Measurements from ENCODE around the gene NOS1AP. TPM values are rescaled to one million over a fixed set of nuclear protein-coding genes. Genes with fewer than 3 reads are reported as not detected.

NOS1AP gene
- total RNA-seq, 1 experiment from 2014 or later = 5.3 TPM

GRCh38 chr1:162219461-162219860 lies 150.0 kb downstream of the NOS1AP start:
- POLR2A ChIA-PET = no interaction called here
- no peak overlapping the region for H2AFZ ChIP-seq (ENCODE audit: low read depth, low read length, poor library complexity, severe bottlenecking)
- DNase-seq (ENCODE audit: low read depth, low spot score) (no peak), ATAC-seq (no peak)
- RAD21 ChIA-PET (ENCODE audit: low non-redundant PET in 1 of 2, low total read pairs in 2 of 2, uncharacterized antibody in 2 of 2, unreplicated experiment in 2 of 2) = no interaction called here
- no peak overlapping the region for H3K4me3 ChIP-seq (replicated peaks in 1 of 2; ENCODE audit: low read depth in 1 of 2, low read length in 2 of 2)
- no peak overlapping the region for H3K27ac ChIP-seq (ENCODE audit: low read depth, low read length)
- no peaks in the 10 kb centered on the region for H3K9me2 ChIP-seq (ENCODE audit: insufficient read depth)
- H3K9ac ChIP-seq (ENCODE audit: low read length) = no peak overlapping the region
- H3K27me3 ChIP-seq (ENCODE audit: insufficient read depth, low read length) = no peaks in the 10 kb centered on the region
- no peaks in the 10 kb centered on the region for H3K79me2 ChIP-seq (ENCODE audit: insufficient read depth, low read length)
- no peak overlapping the region for H3K4me2 ChIP-seq (ENCODE audit: low read length)
- CTCF ChIA-PET = no interaction called here
- intact Hi-C loops (cut with micrococcal nuclease) = no loop called here
- BruUV-seq (replicated peaks) = no TSS peak
- H3K4me1 ChIP-seq (ENCODE audit: control insufficient read depth in 1 of 2, insufficient read depth in 2 of 2, low read length in 2 of 2) = peaks cover 0 to 36% of the 10 kb centered on the region in 2 experiments; a peak in 2 of 4 replicates
- H3K9me3 ChIP-seq (ENCODE audit: control insufficient read depth in 1 of 2, insufficient read depth in 1 of 2, low read depth in 1 of 2, low read length in 2 of 2) = no peaks in the 10 kb centered on the region
- H3K36me3 ChIP-seq (ENCODE audit: control insufficient read depth in 1 of 2, insufficient read depth in 2 of 2, low read length in 2 of 2) = no peaks in the 10 kb centered on the region
- H4K20me1 ChIP-seq (ENCODE audit: insufficient read depth) = no peaks in the 10 kb centered on the region
- TF ChIP-seq POLR2A (IDR thresholded peaks at IDR 0.05; ENCODE audit: borderline replicate concordance, extremely low read depth, insufficient read depth, insufficient read length) (no peak), SP1 (IDR thresholded peaks at IDR 0.05; ENCODE audit: low read depth) (no peak), ZBTB33 (IDR thresholded peaks at IDR 0.05; ENCODE audit: extremely low read depth, insufficient replicate concordance, low read length) (no peak), SRF (IDR thresholded peaks at IDR 0.05; ENCODE audit: low read depth) (no peak)
- TF ChIP-seq, protein P1, sequence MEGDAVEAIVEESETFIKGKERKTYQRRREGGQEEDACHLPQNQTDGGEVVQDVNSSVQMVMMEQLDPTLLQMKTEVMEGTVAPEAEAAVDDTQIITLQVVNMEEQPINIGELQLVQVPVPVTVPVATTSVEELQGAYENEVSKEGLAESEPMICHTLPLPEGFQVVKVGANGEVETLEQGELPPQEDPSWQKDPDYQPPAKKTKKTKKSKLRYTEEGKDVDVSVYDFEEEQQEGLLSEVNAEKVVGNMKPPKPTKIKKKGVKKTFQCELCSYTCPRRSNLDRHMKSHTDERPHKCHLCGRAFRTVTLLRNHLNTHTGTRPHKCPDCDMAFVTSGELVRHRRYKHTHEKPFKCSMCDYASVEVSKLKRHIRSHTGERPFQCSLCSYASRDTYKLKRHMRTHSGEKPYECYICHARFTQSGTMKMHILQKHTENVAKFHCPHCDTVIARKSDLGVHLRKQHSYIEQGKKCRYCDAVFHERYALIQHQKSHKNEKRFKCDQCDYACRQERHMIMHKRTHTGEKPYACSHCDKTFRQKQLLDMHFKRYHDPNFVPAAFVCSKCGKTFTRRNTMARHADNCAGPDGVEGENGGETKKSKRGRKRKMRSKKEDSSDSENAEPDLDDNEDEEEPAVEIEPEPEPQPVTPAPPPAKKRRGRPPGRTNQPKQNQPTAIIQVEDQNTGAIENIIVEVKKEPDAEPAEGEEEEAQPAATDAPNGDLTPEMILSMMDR (IDR thresholded peaks at IDR 0.05 in 2 of 3, conservative IDR thresholded peaks at IDR 0.05 in 1 of 3; ENCODE audit: borderline replicate concordance in 1 of 3, insufficient read depth in 1 of 3, low read depth in 2 of 3, low read length in 2 of 3) = no peak
